ENCODE data around the gene WDR82.

Gene WDR82

DNA sequence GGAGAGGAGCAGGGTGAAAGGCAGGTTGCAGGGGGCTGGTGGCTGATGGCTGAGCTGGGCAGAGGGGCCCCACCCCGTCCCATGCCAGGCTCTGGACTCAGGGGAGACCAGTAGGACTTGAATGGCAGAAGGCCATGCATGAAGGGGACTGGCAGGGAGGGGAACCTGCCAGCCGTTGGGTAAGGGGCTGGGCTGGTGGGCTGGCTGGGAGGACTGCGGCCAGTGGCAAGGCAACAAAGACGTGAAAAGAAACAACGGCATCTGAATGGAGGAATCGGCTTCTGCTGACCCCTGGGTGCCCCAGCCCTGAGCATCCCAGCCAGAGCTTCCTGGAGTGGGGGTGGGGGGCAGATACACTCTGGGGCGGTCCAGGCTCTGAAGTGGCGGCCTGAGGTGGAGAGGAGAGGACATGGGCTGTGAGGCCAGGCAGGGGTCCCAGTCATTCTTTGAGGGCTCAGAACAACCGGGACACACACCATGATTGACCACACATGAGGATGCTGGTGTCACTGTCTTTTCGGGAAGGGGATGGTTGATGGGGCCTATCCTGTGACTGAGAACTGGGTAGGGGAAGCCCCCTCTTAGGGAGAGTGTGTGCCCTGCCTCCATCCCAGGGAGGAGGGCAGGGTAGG lies 20.9 kb upstream of the WDR82 start:
- no peak overlapping the region for H3K4me3 ChIP-seq (ENCODE audit: low read depth, low read length)
- TF ChIP-seq, protein P1, sequence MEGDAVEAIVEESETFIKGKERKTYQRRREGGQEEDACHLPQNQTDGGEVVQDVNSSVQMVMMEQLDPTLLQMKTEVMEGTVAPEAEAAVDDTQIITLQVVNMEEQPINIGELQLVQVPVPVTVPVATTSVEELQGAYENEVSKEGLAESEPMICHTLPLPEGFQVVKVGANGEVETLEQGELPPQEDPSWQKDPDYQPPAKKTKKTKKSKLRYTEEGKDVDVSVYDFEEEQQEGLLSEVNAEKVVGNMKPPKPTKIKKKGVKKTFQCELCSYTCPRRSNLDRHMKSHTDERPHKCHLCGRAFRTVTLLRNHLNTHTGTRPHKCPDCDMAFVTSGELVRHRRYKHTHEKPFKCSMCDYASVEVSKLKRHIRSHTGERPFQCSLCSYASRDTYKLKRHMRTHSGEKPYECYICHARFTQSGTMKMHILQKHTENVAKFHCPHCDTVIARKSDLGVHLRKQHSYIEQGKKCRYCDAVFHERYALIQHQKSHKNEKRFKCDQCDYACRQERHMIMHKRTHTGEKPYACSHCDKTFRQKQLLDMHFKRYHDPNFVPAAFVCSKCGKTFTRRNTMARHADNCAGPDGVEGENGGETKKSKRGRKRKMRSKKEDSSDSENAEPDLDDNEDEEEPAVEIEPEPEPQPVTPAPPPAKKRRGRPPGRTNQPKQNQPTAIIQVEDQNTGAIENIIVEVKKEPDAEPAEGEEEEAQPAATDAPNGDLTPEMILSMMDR (IDR thresholded peaks at IDR 0.05; ENCODE audit: low read depth, low read length) = no peak
- in situ Hi-C loops (cut with HindIII; ENCODE audit: low sequenced_read_pairs) = no loop called here
- no peak for DNase-seq (ENCODE audit: low read depth, low spot score)

DNA sequence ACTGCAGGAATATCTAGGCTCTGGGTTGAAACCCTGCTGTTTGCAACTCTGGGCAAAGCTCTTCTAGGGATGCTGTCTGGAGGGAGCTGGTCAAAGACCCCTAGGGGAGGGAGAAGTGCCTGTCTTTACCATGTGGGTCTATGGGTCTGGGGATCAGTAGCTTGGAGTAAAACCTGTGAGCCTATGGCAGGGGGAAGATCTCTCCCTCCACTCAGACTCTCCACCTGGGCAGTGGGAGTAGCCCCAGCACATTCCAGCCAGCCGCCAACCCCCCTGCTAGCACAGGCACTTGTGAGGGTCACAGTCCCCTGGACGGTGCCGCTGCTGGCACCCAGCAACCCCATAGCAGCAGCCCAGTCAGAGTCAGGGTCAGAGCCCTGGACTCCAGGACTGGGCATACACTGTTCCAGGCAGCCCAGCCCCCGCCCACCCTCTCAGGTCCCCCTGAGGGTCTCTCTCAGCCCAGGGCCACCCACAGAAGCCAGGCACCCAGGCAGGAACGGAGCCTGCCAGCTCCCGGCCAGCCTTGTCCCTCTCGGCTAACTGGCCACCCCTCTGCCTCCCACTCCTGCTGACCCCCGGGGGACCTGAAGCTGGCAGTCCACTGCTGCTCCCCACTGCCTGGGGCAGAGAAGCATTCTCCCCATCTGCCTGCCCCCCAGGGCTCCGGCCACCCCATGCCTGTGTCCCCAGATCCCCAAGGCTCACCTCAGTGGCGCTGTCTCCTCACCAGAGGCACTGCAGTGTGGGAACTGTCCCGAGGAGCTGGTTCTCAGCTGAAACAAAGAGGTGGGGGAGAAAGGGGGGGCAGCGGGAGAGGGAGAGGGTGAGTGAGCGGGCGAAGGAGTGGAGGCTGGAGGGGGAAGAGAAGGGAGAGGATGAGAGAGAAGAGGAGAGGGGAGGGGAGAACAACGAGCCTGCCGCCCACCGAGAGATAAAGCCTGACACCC lies 20.0 kb upstream of the WDR82 start:
- H3K4me3 ChIP-seq (ENCODE audit: low read depth, low read length) = no peak overlapping the region
- TF ChIP-seq, protein P1 (IDR thresholded peaks at IDR 0.05; ENCODE audit: low read depth, low read length) = no peak
- in situ Hi-C loops (cut with HindIII; ENCODE audit: low sequenced_read_pairs) = no loop called here
- DNase-seq (ENCODE audit: low read depth, low spot score) = no peak

DNA sequence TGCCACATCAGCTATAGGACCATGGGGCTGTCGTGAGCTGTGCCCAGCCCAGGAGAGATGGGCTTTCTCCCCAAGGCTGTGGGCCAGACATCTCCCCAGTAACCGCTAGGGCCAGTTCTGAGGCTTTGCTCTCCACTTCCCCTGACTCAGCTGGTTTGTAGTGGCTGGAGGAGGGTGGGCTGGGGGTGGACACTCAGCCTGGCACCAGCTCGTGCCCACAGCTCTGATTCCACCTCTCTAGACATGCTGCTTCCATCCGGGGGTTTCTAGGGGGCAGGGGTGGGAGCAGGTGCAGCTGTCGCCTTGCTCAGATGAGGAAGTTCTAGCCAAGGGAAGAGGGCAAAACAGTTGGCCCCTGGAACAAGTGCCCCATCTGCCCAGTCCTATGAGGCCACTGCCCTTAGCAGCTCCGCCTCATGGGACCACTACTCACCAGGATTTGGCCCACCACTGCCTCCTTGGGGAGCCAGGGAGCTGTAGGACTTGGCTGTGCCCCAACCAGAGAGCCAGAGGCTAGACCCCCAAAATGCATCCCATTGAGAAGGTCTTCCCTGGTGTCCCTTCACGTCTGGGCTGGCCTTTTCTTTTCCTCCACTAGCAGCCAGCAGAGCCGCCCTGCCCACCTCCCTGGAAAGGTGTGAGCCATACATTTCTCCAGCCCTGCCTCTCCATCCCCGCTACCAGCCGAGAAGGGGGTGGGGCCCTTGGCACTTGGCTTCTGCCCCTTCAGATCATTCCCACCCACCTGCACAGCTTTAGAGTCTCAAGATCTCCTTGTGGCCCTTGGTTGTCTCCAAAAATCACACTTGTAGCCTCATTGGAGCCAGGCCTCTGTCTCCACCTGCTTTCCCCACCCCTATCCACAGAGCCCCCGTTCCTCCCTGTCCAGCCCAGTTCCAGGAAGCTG lies 19.0 kb upstream of the WDR82 start:
- H3K4me3 ChIP-seq (ENCODE audit: low read depth, low read length) = no peak overlapping the region
- TF ChIP-seq, protein P1 (IDR thresholded peaks at IDR 0.05; ENCODE audit: low read depth, low read length) = no peak
- DNase-seq (ENCODE audit: low read depth, low spot score) = no peak
- in situ Hi-C loops (cut with HindIII; ENCODE audit: low sequenced_read_pairs) = no loop called here

DNA sequence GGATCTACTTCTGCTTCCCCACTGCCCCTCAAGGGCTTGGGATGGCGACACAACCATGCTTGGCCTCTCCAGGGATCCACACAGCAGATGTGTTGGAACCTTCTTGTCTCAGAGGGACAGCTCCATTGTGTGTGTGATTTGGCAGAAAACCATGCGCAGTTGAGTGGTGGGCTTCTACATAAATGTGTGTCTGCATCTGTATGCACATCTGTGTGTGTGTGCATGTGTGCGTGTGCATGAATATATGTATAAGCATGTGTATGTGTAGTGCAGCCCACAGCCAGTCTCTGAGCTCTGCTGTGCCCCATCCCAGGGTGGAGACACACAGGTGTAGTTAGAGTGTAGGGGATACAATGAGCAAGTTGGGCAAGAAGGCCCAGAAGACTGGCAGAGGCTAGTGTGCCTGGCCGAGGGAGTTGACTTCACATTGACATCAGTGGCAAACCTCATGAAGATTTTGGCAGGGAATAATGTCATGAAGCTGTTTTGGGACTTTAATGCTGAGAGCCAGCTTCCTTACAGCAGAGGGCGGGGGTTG lies 17.3 kb upstream of the WDR82 start:
- TF ChIP-seq, protein P1 (IDR thresholded peaks at IDR 0.05; ENCODE audit: low read depth, low read length) = no peak
- H3K4me3 ChIP-seq (ENCODE audit: low read depth, low read length) = no peak overlapping the region
- in situ Hi-C loops (cut with HindIII; ENCODE audit: low sequenced_read_pairs) = no loop called here
- no peak for DNase-seq (ENCODE audit: low read depth, low spot score)

DNA sequence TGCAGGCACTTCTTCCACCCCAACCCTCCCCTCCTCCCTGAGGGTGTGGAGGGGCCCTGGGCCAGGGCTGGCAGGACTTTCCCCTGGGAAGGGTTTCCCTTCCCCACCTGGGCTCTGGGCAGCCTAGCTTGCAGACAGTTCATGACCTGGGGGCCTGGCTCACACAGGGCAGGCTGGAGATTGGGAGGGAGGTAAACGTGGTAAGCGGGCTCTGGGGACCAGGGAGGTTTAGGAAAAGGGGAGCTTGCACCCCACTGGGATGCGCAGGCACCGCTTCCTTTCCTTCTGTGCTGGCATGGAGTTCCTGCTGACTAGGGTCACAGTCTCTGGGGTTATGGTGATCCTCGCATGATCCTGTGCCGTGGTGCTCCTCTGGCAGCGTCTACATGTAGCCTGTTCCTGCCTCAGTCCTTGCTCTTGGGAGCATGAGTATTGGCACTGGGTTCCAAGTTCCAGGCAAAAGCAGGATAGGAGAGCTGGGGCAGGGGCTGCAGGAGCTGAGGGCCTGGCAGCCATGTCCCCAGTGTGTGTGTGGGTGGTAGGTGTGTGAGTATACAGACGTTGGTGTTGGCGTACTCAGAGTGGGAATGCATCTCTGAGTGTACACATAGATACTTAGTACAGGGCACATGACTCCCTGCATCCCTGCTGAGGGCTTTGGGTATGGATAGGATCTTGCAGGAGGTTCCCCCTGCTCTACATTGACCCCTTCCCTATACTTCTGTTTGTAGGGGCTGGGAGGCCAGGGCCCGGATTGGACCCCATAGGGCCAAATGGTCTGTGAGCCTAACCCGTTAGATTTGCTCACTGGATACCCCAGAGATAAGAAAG lies 16.1 kb upstream of the WDR82 start:
- in situ Hi-C loops (cut with HindIII; ENCODE audit: low sequenced_read_pairs) = no loop called here
- DNase-seq (ENCODE audit: low read depth, low spot score) = no peak
- TF ChIP-seq, protein P1 (IDR thresholded peaks at IDR 0.05; ENCODE audit: low read depth, low read length) = no peak
- H3K4me3 ChIP-seq (ENCODE audit: low read depth, low read length) = no peak overlapping the region

Measured in astrocyte of the spinal cord (primary cell).